ENCODE data around the gene CD3G. TPM values are rescaled to one million over a fixed set of nuclear protein-coding genes. Genes with fewer than 3 reads are reported as not detected.

CD3G gene
- total and polyA plus RNA-seq, 9 of the 15 experiments (the other 6 are each of a cell fraction or from before 2014, with no cell fraction given) = 0.30 to 1.7 (median 0.47) TPM

DNA sequence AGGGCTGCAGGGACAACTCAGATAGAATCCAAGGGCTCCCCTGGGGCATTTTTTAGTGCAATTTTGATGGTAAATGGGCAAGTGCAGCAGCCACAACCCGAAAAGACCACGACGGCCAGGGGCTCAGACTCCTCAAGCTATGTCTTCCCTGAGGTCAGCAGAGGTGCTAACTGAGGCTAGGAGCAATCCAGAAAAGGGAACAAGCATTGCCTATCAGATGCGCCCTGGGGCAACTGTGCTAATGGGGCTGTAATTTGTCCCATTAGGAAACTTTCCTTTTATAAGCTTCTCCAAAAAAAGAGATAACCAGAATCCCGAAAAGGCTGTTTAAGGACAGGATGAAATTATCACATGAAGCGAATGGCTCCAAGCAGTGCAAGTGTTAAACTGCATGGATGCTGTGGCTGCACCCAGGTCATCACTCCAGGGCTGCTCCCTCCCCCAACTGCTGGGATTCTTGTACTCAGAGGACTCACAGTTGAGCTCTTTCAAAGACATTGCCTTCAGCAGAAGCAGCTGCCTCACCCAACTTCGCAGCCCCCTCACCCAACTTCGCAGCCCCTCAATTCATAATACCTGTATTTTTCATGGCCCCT, 42.4 kb upstream of the CD3G start:
- H3K4me1 ChIP-seq (replicated peaks in 1 of 2; ENCODE audit: control insufficient read depth in 2 of 2, insufficient read depth in 2 of 2, low read length in 2 of 2) = no peaks in the 10 kb centered on the region; a peak in 1 of 5 replicates
- FAIRE-seq (peak; percentile 6), DNase-seq (ENCODE audit: extremely low read depth in 1 of 4, low spot score in 3 of 4) (no peak), ATAC-seq (no peak)
- no peaks in the 10 kb centered on the region for H3K9me1 ChIP-seq (ENCODE audit: control insufficient read depth, insufficient read depth, low read length)
- no peak overlapping the region for H3K4me3 ChIP-seq
- no peak overlapping the region for H3K27ac ChIP-seq (ENCODE audit: extremely low read depth, low read depth, low read length)
- in situ Hi-C loops (cut with MboI) = no loop called here
- no peak for TF ChIP-seq RCOR1 (IDR thresholded peaks at IDR 0.05; ENCODE audit: borderline replicate concordance in 1 of 2, low read depth in 2 of 2, low read length in 2 of 2)
- no peak for TF ChIP-seq ZNF140 (CRISPR knock-in tag; IDR thresholded peaks at IDR 0.05)
- no peak for TF ChIP-seq TAF9B (IDR thresholded peaks at IDR 0.05; ENCODE audit: partially characterized antibody)
- TF ChIP-seq KDM5B (IDR thresholded peaks at IDR 0.05; ENCODE audit: insufficient replicate concordance, low read depth, low read length) = no peak
- TF ChIP-seq PHTF2 (CRISPR knock-in tag; IDR thresholded peaks at IDR 0.05) = no peak
- TF ChIP-seq, protein P1, sequence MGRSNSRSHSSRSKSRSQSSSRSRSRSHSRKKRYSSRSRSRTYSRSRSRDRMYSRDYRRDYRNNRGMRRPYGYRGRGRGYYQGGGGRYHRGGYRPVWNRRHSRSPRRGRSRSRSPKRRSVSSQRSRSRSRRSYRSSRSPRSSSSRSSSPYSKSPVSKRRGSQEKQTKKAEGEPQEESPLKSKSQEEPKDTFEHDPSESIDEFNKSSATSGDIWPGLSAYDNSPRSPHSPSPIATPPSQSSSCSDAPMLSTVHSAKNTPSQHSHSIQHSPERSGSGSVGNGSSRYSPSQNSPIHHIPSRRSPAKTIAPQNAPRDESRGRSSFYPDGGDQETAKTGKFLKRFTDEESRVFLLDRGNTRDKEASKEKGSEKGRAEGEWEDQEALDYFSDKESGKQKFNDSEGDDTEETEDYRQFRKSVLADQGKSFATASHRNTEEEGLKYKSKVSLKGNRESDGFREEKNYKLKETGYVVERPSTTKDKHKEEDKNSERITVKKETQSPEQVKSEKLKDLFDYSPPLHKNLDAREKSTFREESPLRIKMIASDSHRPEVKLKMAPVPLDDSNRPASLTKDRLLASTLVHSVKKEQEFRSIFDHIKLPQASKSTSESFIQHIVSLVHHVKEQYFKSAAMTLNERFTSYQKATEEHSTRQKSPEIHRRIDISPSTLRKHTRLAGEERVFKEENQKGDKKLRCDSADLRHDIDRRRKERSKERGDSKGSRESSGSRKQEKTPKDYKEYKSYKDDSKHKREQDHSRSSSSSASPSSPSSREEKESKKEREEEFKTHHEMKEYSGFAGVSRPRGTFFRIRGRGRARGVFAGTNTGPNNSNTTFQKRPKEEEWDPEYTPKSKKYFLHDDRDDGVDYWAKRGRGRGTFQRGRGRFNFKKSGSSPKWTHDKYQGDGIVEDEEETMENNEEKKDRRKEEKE (IDR thresholded peaks at IDR 0.05; ENCODE audit: borderline replicate concordance in 1 of 2, control insufficient read depth in 1 of 2, low read depth in 2 of 2, low read length in 1 of 2) = no peak
- TF ChIP-seq, protein P2, sequence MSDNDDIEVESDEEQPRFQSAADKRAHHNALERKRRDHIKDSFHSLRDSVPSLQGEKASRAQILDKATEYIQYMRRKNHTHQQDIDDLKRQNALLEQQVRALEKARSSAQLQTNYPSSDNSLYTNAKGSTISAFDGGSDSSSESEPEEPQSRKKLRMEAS (CRISPR knock-in tag; IDR thresholded peaks at IDR 0.05) = no peak
- TF ChIP-seq, protein P3, sequence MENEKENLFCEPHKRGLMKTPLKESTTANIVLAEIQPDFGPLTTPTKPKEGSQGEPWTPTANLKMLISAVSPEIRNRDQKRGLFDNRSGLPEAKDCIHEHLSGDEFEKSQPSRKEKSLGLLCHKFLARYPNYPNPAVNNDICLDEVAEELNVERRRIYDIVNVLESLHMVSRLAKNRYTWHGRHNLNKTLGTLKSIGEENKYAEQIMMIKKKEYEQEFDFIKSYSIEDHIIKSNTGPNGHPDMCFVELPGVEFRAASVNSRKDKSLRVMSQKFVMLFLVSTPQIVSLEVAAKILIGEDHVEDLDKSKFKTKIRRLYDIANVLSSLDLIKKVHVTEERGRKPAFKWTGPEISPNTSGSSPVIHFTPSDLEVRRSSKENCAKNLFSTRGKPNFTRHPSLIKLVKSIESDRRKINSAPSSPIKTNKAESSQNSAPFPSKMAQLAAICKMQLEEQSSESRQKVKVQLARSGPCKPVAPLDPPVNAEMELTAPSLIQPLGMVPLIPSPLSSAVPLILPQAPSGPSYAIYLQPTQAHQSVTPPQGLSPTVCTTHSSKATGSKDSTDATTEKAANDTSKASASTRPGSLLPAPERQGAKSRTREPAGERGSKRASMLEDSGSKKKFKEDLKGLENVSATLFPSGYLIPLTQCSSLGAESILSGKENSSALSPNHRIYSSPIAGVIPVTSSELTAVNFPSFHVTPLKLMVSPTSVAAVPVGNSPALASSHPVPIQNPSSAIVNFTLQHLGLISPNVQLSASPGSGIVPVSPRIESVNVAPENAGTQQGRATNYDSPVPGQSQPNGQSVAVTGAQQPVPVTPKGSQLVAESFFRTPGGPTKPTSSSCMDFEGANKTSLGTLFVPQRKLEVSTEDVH (IDR thresholded peaks at IDR 0.05; ENCODE audit: low read depth, partially characterized antibody) = no peak
- TF ChIP-seq NELFE (IDR thresholded peaks at IDR 0.05; ENCODE audit: insufficient read depth, insufficient read length) = no peak
- no peak for TF ChIP-seq BMI1 (IDR thresholded peaks at IDR 0.05; ENCODE audit: low read length)
- ChIA-PET CTCF (ENCODE audit: low intra/inter-chr PET ratio) (no interaction called here), POLR2A (no interaction called here)
- WGBS (ENCODE audit: insufficient coverage, low coverage, missing lambda C conversion rate) = 0% methylated on average over 8 of the region's 8 CpGs
- H3K9ac ChIP-seq (ENCODE audit: insufficient read depth in 1 of 2, low read depth in 2 of 2, low read length in 2 of 2) = no peak overlapping the region
- peaks cover 8 to 13% of the 10 kb centered on the region in 2 experiments; a peak in 3 of 5 replicates for H3K27me3 ChIP-seq (ENCODE audit: control insufficient read depth in 2 of 2, insufficient read depth in 2 of 2, low read length in 2 of 2)
- no peaks in the 10 kb centered on the region for H3K9me3 ChIP-seq (replicated peaks; ENCODE audit: control insufficient read depth, insufficient read depth, low read depth, low read length)
- intact Hi-C loops (cut with micrococcal nuclease) = no loop called here
- H3K79me2 ChIP-seq (ENCODE audit: control insufficient read depth, insufficient read depth, low read length) = no peaks in the 10 kb centered on the region
- H3K4me2 ChIP-seq (ENCODE audit: insufficient read depth, low read length) = no peak overlapping the region
- BruUV-seq (replicated peaks) = no TSS peak
- no peaks in the 10 kb centered on the region for H4K20me1 ChIP-seq (replicated peaks; ENCODE audit: control insufficient read depth, insufficient read depth, low read length)
- no peaks in the 10 kb centered on the region for H3K36me3 ChIP-seq (ENCODE audit: control insufficient read depth, insufficient read depth, low read length)
- H2AFZ ChIP-seq (ENCODE audit: low read depth, low read length) = no peak overlapping the region
